C4-2B (cell line): ENCODE data around the gene CD40.

ENCODE experiments used
- H3K27ac ChIP-seq: fragments of 450-650 bp; 2 replicates; pipeline ENCODE4 v1.5.1; 2017
- CTCF ChIP-seq: fragments of 450-650 bp; conservative IDR thresholded peaks from 2 replicates; pipeline ENCODE4 v1.5.1; 2017; ENCODE audit warnings: mild to moderate bottlenecking
- ZFX ChIP-seq: fragments of 450-650 bp; IDR thresholded peaks from 2 replicates; pipeline ENCODE4 v1.6.1; 2017

Gene CD40

GRCh38 chr20:46119547-46119946, 1.4 kb downstream of the CD40 start:
- TF ChIP-seq CTCF: no peak
- no peak for TF ChIP-seq ZFX
- H3K27ac ChIP-seq: no peak overlapping the region

- TF ChIP-seq CTCF (no peak), ZFX (no peak)
- H3K27ac ChIP-seq: no peak overlapping the region
Measured at GRCh38 chr20:46120136-46120535, 2.0 kb downstream of the CD40 start.

GRCh38 chr20:46121184-46121930, 3.2 kb downstream of the CD40 start:
- H3K27ac ChIP-seq: no peak overlapping the region
- TF ChIP-seq CTCF (no peak), ZFX (no peak)

- TF ChIP-seq ZFX: no peak
- TF ChIP-seq CTCF: no peak
- H3K27ac ChIP-seq: no peak overlapping the region
Measured at GRCh38 chr20:46122071-46122470, 4.0 kb downstream of the CD40 start.

GRCh38 chr20:46122516-46123481, 4.7 kb downstream of the CD40 start:
- no peak for TF ChIP-seq CTCF
- no peak for TF ChIP-seq ZFX

GRCh38 chr20:46123482-46124245, 5.5 kb downstream of the CD40 start:
- TF ChIP-seq CTCF: no peak
- TF ChIP-seq ZFX: no peak

More at GRCh38 chr20:46122516-46123481, 4.7 kb downstream of the CD40 start:
- no peak overlapping the region for H3K27ac ChIP-seq

More at GRCh38 chr20:46123482-46124245, 5.5 kb downstream of the CD40 start:
- H3K27ac ChIP-seq: no peak overlapping the region
